ENCODE results near the gene IWS1. TPM values are rescaled to one million over a fixed set of nuclear protein-coding genes. Genes with fewer than 3 reads are reported as not detected.

IWS1 gene
- total and polyA plus RNA-seq, 9 of the 15 experiments (the other 6 are each of a cell fraction or from before 2014, with no cell fraction given) = 20.8 to 67.2 (median 46.6) TPM

- TF ChIP-seq MED1 (CRISPR knock-in tag; IDR thresholded peaks at IDR 0.05; ENCODE audit: borderline replicate concordance) (no peak), DNMT1 (IDR thresholded peaks at IDR 0.05) (no peak; the same call in 1 of the 2 replicates), ZNF668 (CRISPR knock-in tag; IDR thresholded peaks at IDR 0.05) (0 out of 2 replicates have a peak, but pooled peaks have one; percentile 16), ELF4 (CRISPR knock-in tag; IDR thresholded peaks at IDR 0.05) (no peak), ZNF224 (CRISPR knock-in tag; IDR thresholded peaks at IDR 0.05) (no peak), MBD1 (CRISPR knock-in tag; IDR thresholded peaks at IDR 0.05) (no peak), FOXO4 (CRISPR knock-in tag; IDR thresholded peaks at IDR 0.05) (no peak), RBM14 (IDR thresholded peaks at IDR 0.05; ENCODE audit: borderline replicate concordance, insufficient read depth, low read depth, low read length) (peak; percentile 51; the same call in 1 of the 2 replicates), ZNF449 (CRISPR knock-in tag; IDR thresholded peaks at IDR 0.05) (no peak), ZNF431 (CRISPR knock-in tag; IDR thresholded peaks at IDR 0.05) (no peak), BCLAF1 (IDR thresholded peaks at IDR 0.05; ENCODE audit: borderline replicate concordance in 1 of 2, control insufficient read depth in 1 of 2, low read depth in 2 of 2, low read length in 1 of 2) (no peak), KAT2B (IDR thresholded peaks at IDR 0.05; ENCODE audit: low read depth, low read length) (no peak), ARID3A (IDR thresholded peaks at IDR 0.05; ENCODE audit: borderline replicate concordance, low read depth, low read length) (no peak)
Measured at GRCh38 chr2:127526132-127527000, at the start of gene IWS1 (continued).
